A549 (cell line): ENCODE data around the gene LRRC3.

ENCODE experiments used
- CHD2 ChIP-seq: fragments of 150-350 bp; IDR thresholded peaks from 2 replicates; pipeline ENCODE4 v1.6.1; 2014; ENCODE audit warnings: low read length; ENCODE audit not compliant: partially characterized antibody
- SREBF2 ChIP-seq: fragments of 450-650 bp; IDR thresholded peaks from 2 replicates; pipeline ENCODE4 v1.6.1; 2014; ENCODE audit warnings: mild to moderate bottlenecking, moderate library complexity

DNA sequence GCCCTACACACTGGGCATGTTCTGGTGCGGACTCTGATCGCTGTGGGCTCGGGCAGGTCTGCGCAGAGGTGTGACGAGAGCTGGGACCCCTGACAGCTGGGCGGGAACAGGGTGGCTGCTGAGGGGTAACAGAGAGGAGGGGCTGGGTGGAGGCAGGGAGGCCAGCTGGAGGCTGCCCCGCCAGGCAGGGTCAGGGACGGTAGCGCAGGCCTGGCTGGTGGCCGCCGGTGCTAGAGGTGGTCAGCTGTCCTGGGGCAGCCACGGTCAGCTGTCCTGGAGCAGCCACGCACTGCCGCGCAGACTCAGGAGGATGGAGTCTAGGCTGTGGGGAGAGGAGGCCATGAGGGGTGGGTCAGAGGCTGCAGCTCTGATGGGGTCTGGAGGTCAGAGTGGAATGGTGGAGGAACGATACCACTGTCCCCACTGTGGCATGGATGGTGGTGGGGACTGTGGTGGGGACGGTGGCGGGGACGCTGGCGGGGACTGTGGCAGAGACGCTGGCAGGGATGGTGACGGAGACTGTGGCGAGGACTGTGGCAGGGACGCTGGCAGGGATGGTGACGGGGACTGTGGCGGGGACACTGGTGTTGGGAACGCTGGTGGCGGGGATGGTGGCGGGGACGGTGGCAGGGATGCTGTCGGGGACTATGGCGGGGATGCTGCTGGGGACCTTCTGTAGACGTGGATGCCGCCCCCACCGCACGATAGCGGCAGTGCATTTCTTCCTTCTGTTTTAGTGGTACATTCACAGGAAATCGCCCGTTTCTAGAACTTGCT is 21.3 kb upstream of the LRRC3 start:
- no peak for TF ChIP-seq CHD2
- TF ChIP-seq SREBF2, result no peak
